GM18870 (cell line): ENCODE measurements around the gene BCAM.

ENCODE experiments used
- ATAC-seq: cut with Tn5 transposase; IDR thresholded peaks from one replicate; pipeline ENCODE4 v1.9.1; 2021; ENCODE audit warnings: moderate library complexity; ENCODE audit not compliant: unreplicated experiment

The BCAM gene

GRCh38 chr19:44788971-44789370 lies 19.9 kb upstream of the BCAM start:
- ATAC-seq, result no peak

GRCh38 chr19:44789943-44790483 lies 18.9 kb upstream of the BCAM start:
- no peak for ATAC-seq

DNA sequence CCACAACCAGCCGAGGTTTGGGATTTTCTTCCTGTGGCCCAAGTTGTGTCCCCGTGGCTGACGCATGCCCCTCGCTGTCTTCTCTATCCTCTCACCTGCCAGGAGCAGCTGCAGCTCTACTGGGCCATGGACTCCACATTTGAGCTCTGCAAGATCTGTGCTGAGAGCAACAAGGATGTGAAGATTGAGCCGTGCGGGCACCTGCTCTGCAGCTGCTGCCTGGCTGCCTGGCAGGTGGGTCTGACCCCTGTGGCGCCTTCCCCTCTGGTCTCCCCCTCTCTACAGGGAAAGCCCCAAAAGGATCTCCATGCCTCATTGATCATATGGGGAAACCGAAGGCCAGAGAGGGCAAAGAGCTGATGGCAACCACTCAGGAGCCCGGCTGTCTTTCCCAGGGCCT lies 16.6 kb upstream of the BCAM start:
- ATAC-seq, result no peak

DNA sequence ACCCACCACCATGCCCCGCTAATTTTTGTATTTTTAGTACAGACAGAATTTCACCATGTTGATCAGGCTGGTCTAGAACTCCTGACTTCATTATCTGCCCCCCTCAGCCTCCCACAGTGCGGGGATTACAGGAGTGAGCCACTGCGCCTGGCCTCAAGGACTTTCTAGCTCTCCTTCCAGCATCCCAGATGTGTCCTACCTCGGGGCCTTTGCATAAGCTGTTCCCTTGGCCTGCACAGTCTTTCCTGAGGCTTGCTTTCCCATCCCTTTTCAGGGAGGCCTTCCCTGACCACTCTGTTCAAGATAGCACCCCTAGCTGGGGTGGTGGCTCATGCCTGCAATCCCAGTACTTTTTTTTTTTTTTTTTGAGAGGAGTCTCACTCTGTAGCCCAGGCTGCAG lies 14.3 kb upstream of the BCAM start:
- no peak for ATAC-seq

DNA sequence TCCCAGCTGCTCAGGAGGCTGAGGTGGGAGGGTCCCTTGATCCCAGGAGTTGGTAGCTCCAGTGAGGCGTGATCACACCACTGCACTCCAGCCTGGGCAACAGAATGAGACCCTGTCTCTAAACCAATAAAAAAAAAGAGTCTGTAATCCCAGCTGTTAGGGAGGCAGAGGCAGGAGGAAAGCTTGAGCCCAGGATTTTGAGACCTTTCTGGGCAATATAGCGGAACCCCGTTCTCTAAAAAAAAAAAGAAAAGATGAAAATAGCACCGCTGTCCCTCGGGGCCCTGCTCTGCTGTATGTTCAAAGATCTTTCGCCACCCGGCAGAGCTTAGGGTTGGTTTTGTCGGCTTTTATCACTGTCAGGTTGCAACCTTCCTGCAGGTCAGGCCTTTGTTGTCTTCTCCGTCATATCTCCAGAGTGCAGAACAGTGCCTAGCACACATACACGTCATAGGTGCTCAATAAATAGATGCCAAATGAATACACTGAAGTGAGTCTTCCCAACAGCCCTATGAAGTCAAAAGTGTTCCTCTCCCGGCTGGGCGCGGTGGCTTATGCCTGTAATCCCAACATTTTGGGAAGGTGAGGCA lies 13.4 kb upstream of the BCAM start:
- no peak for ATAC-seq

- no peak for ATAC-seq
These were observed 12.2 kb upstream of the BCAM start for GRCh38 chr19:44796701-44797115.

DNA sequence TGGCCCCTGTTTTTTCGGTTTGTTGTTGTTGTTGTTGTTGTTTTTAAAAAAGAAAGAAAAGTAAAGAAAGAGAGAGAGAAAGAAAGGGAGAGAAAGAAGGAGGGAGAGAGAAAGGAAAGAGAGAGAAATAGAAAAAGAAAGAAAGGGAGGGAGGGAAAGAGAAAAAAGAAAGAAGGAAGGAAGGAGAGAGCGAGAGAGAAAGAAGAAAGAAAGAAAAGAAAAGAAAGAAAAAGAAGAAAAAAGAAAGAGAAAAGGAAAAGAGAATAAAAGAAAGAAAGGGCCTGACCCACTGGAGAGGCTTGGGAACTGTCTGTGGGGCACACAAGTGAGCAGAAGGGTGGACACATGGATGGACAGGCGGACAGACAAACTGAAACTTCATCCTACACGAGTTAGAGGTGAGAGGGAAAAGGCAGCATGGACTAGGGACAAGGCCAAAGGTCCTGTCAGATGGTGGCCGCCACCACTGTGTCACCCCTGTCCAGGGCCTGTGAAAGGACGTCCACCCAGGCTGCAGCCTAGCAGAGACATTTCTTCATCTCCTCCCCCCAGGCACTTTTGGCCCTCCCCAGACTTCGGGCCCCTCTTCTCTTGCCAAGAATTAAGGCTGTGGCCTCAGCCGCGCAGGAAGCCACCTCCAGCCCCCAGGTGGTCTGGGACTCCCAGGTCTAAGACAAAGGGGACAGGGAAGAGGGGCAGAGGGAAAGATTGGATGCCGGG lies 9.1 kb upstream of the BCAM start:
- ATAC-seq, result no peak

DNA sequence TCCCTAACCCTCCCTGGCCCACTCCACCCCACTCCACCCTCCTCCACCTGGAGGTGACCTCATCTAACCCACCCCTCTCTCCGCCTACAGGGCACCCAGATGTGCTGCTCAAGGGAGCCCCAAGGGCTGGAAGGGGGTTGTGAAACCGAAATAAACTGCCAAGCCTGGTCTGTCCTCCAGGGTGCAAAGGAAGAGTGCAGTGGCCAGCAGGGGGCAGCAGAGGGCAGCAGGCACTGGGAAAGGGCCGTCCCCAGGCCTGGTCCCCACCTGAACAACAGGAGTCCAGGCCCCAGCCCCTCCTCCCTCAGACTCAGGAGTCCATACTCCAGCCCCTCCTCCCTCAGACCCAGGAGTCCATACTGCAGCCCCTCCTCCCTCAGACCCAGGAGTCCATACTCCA lies 8.4 kb upstream of the BCAM start:
- ATAC-seq, result no peak

DNA sequence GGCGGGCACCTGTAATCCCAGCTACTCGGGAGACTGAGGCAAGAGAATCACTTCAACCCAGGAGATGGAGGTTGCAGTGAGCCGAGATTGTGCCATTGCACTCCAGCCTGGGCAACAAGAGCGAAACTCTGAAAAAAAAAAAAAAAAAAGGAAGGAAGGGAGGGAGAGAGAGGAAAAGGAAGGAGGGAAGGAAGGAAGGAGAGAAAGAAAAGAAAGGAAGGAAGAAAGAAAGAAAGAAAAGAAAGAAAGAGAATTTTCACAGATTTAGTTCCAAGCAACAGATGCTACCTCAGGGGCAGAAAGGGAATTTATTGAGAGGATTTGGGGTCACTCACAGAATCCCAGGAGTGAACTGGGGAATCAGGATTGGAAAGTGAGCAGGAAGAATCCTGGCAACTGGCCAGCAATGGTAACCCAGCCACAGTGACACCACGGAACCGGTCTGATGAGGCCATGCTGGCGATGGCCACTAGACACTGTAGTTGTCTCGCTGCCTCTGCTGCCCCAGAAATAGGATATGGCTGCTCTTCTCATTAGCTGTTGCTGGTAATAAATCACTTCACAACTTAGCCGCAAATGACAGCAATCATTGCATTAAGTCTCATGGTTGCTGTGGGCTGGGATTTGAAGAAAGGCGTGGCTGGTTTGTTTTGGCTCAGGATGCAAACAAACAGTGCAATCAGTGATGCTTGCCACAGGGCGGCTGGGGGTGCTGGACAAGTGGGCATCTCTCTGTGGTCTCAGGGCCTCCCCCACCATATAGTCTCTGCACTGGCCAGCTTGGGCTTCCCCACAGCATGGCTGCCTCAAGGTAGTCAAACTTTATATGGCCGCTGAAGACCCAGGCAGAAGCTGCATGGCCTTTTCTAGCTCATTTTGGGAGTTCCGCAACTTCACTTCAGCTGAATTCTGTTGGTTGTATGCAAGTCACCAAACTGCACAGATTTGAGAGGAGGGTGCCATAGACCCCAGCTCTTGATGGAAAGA lies 5.2 kb upstream of the BCAM start:
- no peak for ATAC-seq

GRCh38 chr19:44806291-44806690 lies 2.6 kb upstream of the BCAM start:
- ATAC-seq, result no peak

DNA sequence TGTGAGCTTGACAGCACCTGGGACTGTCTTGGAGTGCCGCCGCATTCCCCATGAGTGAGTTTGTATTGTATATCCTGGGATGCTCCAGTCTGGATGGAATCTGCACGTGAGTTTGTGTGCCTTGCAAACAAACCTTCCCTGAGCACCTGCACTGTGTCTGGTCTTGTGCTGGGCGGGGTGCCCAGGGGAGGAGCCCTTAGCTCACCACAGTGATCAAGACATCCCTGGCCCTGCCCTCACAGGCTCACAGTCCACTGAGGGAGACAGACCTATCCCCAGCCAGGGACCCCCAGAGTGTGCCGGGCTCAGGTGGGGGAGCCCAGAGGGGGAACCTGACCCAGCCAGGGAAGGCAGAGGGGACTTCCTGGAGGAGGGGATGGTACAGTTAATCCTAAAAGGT lies 1.7 kb upstream of the BCAM start:
- no peak for ATAC-seq

GRCh38 chr19:44807652-44808462 lies 1.0 kb upstream of the BCAM start:
- ATAC-seq, result no peak

- no peak for ATAC-seq
These were observed 802 bp downstream of the BCAM start for GRCh38 chr19:44809577-44810233.

DNA sequence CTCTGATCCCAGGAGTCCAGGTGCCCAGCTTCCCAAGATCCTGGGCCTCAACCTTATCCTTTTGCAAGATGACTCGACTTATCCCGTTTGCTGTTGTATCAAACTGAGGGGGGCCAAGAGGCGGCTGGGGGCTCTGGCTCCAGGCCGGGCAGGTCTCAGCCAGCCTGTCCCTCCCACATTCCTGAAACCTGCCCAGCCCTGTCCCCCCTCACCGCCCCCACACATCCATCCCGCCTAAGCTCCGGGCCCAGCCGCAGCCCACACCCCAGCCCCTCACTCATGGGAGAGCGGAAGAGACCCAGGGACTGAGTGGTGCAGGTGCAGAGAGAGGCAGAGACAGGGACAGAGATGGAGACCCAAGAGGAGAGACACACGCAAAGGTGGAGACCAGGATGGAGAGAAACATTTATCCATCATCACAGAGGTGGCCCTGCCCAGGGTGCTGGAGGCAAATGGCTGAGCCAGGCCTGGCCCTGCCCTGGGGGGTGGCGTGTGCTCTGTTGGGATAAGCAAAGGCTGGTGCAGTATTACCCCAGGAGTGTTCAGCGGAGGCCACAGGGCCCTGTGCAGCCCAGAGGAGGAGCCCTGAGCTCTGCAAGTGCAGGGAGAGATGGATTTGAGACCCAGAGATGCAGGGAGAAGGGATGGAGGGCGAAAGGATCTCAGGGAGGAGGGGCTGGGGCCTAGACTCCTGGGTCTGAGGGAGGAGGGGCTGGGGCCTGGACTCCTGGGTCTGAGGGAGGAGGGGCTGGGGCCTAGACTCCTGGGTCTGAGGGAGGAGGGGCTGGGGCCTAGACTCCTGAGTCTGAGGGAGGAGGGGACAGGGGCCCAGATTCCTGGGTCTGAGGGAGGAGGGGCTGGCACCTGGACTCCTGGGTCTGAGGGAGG lies 1.6 kb downstream of the BCAM start:
- ATAC-seq, result no peak

- no peak for ATAC-seq
These were observed 2.2 kb downstream of the BCAM start for GRCh38 chr19:44811122-44811419.

- no peak for ATAC-seq
These were observed 3.3 kb downstream of the BCAM start for GRCh38 chr19:44812142-44812718.

DNA sequence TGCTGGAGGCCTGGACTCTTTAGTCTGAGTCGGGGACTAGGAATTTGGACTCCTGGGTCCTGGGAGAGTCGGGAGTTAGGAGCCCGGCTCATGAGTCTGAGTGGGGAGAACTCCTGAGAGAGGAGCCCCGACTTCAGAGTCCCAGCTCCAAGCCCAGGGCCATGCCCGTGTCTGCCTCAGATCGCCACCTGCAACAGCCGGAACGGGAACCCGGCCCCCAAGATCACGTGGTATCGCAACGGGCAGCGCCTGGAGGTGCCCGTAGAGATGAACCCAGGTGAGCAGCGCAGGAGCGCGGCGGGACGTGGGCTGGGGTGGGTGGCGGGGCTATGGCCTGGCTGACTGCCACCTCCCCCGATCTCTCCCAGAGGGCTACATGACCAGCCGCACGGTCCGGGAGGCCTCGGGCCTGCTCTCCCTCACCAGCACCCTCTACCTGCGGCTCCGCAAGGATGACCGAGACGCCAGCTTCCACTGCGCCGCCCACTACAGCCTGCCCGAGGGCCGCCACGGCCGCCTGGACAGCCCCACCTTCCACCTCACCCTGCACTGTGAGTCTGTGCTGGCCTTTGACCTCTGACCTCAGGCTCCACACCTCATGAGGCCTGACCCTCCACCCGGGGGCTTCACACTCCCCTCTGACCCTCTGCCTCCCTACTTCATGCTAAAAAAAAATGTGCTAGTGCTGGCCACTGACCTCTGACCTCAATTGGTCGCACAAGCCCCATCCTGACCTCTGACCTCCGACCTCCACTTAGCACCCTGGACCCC lies 4.4 kb downstream of the BCAM start:
- no peak for ATAC-seq

GRCh38 chr19:44813841-44814470 lies 5.1 kb downstream of the BCAM start:
- no peak for ATAC-seq
